LHCN-M2 (cell line): Measurements from ENCODE around the gene ZIM2. TPM values are rescaled to one million over a fixed set of nuclear protein-coding genes. Genes with fewer than 3 reads are reported as not detected.

Experiments used
- DNase-seq: peaks from one replicate; pipeline ENCODE4 v3.0.0-alpha.2; 2012; ENCODE audit warnings: low read depth
- total RNA-seq: library from RNA; depleted of rRNA; stranded (reverse); fragments of >200 nt; gene quantifications from 2 replicates; pipeline ENCODE4 v1.2.3, GENCODE V29; 2014

Gene ZIM2
- total RNA-seq, 1 experiment from 2014 or later: not detected

- no peak for DNase-seq
Measured at GRCh38 chr19:56839652-56840450, 675 bp downstream of the ZIM2 start.

- no peak for DNase-seq
Measured at GRCh38 chr19:56838909-56839651, 1.4 kb downstream of the ZIM2 start.

DNA sequence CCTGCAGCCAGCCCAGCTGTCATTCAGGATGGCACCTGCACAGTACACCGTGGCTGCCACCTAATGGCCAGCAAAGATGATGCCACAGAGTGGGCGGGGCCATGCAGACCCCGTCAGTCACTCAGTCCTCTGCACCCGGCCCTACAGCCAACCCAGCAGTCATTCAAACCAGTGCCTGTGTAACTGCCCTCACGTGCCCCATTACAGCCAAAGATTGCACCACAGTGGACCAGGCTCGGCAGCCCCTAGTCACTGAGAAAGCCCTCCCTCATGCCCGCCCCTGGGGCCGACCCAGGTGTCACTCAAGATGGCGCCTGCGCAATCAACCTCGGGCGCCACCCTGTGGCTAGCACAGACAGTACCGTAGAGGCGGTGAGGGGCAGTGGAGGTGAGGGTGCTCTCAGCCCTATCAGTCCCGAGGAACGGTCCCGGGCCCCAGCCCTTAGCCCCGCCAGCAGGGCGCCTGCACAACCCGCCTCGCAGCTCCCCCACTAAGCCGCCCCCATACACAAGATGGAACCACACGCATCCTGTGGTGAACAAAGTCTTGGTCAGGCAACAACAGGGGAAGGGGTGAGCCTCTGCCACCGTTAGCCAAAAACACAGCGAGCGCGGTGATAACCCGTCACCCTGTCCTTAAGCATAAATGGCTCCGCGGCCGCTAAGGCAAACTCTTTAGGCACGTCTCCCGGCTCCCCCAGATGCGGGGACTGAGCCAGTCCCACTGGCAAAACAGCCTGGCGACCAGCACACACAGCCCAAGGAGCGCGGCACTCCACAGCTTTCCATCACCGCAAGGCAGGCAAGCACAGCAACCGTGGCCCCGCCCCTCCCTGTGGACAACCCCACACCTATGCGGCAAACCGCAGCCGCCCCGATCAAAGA is 2.3 kb downstream of the ZIM2 start:
- no peak for DNase-seq

- no peak for DNase-seq
Measured at GRCh38 chr19:56837492-56838023, 3.0 kb downstream of the ZIM2 start.

- DNase-seq: no peak
Measured at GRCh38 chr19:56837004-56837403, 3.5 kb downstream of the ZIM2 start.

DNA sequence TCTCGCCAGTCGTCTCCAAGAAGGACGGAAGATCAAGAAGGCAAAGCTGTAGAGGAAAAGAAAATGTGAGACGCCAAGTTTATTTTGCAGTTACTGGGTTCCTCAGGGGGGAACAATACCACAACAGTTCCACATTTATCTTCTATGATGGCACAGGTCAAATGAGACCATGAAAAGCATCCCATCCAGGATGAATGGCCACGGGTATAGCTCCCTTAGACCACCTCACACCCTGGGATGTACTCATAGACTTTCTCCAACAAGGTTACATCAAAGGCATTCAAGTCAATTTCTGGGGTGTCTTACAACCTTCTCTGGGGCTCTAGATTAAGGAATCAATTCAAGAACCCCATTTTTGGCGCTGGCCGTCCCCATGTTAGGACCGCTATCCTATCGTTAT is 4.5 kb downstream of the ZIM2 start:
- DNase-seq: no peak

DNA sequence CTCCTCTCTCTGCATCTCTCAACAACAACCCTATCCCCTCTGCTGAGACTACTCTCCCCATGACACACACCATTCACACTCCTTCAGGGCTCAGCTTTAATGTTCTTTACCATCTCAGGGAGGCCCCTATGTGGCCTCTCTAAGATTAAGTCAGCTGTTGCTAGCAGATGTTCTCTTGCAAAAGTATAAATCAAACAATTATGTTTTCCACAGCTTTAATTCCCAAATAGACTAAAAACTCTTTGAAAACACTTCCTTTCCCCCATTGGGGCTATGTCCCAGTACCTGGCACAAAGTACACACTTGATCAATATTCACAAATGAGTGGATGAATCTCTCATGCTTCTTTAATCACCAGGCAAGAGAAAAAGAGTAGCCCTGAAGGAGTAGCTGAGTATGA is 5.1 kb downstream of the ZIM2 start:
- DNase-seq: no peak

- no peak for DNase-seq
Measured at GRCh38 chr19:56834564-56835375, 5.8 kb downstream of the ZIM2 start.

DNA sequence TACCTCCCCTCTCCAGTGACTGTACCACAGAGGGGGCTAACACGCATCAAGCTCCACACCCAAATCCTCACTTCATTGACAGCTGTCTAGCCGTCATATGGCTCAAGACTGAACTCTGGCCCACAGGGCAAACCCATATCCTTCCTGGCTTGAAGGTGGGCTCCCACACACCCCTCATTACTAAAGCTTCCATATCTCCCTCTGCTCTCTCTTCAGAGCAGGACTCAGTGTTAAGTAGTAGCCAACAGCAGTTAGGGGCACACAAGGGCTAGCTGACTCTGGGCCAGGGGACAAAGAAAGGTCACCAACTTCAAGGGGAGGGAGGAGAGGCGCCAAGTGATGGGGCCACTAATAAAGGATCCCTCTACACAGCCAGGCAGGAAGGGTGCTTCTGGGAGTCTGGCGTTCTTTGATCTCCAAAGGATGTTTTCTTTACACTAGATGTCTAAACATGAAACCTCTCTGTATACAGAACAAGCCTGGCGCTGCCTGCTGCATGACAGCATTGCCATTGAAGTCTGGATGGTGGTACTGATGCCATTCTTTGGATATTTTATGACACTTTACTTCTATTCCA is 8.1 kb downstream of the ZIM2 start:
- DNase-seq: no peak

- DNase-seq: no peak
Measured at GRCh38 chr19:56831255-56831654, 9.3 kb downstream of the ZIM2 start.

DNA sequence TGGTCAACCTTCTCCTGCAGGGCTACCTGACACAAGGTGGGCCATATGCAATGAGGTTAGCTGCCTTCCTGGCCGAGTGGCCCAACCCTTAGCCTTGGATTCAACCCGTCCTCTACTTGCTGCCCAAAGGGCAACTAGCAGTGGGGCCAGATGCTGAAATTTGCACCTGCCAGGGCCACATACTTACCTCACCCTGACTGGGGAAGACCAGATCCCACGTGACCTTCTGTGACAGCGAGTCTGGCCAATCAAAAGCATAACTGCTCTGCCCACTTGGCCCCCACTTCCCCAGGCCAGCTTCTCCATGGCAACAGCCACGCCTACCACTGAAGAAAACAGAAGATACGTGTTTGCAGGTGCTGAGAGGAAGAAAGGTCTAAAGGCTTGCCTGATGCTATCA is 10.9 kb downstream of the ZIM2 start:
- no peak for DNase-seq

DNA sequence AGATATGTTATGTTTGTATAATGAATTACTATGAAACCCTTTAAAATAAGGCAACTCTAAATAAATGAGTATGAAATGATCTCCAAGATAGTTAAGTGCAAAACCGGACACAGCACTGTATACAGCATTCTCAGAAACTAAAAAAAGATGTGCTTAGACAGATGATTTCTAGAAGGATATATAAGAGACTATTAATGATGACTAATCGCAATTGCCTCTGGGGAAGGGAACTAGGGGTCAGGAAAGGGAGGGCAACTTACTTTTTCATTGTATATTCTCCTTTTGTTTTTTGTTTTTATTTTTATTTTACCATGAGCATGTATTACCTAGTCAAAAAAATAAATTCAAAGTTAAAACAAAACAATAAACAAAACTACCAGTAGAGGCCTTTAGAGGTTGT is 12.8 kb downstream of the ZIM2 start:
- no peak for DNase-seq

GRCh38 chr19:56823956-56824355 is 16.6 kb downstream of the ZIM2 start:
- DNase-seq: no peak

DNA sequence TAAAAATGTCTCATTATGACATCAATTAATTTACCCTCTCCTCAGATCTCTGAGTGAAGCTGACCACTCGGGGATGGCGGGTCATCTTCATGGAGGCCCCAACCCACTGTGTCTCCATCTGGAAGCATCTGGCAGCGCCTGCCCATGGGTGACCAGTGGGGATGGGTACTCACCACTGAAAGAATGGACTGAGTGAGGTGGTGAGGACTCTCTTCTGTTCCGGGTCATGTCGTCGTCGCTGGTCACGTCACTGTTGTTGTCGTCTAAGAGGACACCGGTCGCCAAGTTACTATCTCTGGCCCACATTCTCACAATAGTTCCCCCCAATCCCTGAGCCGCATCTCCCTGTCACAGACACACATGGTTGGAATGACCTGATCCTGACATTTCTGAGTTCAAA is 17.1 kb downstream of the ZIM2 start:
- DNase-seq: no peak

DNA sequence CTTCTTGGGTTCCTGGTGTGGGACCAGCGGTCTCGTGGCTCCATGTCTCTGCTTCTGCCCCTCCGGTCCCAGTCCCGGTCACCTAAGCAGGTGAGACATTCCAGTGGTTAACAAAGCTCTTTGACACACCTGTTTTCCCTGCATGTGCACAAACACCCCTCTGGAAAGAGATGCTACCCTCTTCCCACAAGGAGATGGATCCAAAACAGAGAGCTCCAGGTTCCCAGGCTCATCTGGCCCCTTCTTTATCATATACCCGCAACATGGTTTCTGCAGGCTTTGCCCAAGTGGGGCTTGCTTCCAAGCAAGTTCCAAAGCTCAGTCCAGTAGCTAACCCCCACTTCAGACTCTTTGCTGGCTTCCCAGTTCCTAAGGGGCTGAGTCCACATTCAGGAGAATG is 17.8 kb downstream of the ZIM2 start:
- DNase-seq: no peak

DNA sequence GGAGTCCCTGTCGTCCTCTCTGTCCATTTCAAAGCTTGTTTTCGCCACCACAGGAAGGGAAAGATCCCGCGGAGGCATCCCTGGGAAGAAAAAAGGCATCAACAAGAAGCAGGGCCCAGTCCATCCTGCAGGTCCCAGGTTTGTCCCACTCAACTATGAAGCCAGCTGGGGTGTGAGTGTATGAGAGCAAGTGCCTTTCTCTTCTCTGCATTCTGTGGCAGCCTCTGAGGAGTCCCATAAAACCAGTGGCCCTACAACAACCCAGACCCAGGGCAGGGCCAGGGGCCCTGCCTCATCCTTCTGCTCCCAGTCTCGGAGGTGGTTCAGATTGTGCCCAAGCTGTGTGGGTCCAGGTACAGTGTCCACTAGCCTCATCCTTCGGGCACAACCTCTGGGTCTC is 18.9 kb downstream of the ZIM2 start:
- no peak for DNase-seq

DNA sequence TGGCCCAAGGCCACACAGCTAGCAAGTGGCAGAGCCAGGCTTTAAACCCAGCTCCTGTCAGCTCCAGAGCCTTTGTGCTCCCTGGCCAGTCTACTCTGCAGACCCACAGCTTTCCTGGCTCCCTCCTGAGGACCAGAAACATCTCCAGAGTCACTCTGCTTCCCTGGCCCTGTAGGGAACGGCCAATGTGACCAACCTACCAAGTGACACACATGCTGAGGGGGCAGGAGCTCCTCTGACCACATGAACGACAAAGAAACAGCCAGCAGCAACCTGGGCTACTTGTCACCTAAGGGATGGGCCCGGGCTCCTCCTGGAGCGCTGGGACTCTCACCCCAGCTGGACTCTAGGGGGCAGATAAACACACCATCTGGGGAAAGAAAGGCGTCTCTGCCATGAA is 19.3 kb downstream of the ZIM2 start:
- no peak for DNase-seq

GRCh38 chr19:56819166-56819565 is 21.4 kb downstream of the ZIM2 start:
- no peak for DNase-seq

GRCh38 chr19:56814656-56815055 is 25.9 kb downstream of the ZIM2 start:
- DNase-seq: no peak

DNA sequence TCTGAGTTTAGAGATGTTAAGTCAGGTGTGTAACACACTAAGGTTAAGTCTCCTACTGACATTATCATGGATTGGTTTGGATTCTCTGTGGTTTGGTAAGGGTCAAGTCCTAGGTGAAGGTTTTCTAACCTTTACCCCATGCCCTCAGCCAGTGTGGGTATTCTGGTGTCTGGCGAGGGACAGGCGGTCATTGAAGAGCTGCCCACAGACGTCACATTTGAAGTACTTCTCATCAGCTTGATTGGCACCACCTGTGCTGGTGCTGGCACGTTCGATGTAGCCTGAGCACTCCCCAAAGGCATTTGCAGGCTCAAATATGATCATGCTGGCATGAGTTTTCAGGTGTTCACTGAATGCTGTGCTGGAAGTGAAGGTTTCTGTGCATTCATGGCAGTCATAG is 27.0 kb downstream of the ZIM2 start:
- no peak for DNase-seq

- DNase-seq: no peak
Measured at GRCh38 chr19:56811480-56811879, 29.0 kb downstream of the ZIM2 start.
